Activated CD4-positive, alpha-beta memory T cell treated with anti-CD3 and anti-CD28 coated beads for 36 hours (primary cell): Measurements from ENCODE around the gene ANKRD12. TPM values are rescaled to one million over a fixed set of nuclear protein-coding genes. Genes with fewer than 3 reads are reported as not detected.
A peak's percentile ranks its signal among the peaks of the same experiment; 100 is the strongest.

Source experiments
- CTCF ChIA-PET: fragments of 350-600 bp; sonication (Branson Sonifier 250); formaldehyde crosslinking; loops from one replicate; lab custom pipeline; 2021; ENCODE audit warnings: antibody characterized with exemption, inconsistent platforms; lab: Charles Lee
- POLR2A ChIA-PET: fragments of 350-600 bp; sonication (Branson Sonifier 250); formaldehyde crosslinking; loops from one replicate; lab custom pipeline; 2021; ENCODE audit warnings: antibody characterized with exemption; lab: Charles Lee
- DNase-seq: peaks from one replicate; pipeline ENCODE4 v3.0.0-alpha.2; 2020
- H3K27ac Mint-ChIP-seq: one replicate; pipeline ENCODE4 v1.8.0; 2021; ENCODE audit warnings: mixed read lengths
- H3K27me3 Mint-ChIP-seq: one replicate; pipeline ENCODE4 v1.8.0; 2021; ENCODE audit warnings: mixed read lengths
- H3K36me3 Mint-ChIP-seq: one replicate; pipeline ENCODE4 v1.8.0; 2021; ENCODE audit warnings: mixed read lengths
- H3K4me1 Mint-ChIP-seq: one replicate; pipeline ENCODE4 v1.8.0; 2021; ENCODE audit warnings: low read depth, mixed read lengths
- H3K4me3 Mint-ChIP-seq: one replicate; pipeline ENCODE4 v1.8.0; 2021; ENCODE audit warnings: mild to moderate bottlenecking, mixed read lengths
- H3K9me3 Mint-ChIP-seq: one replicate; pipeline ENCODE4 v1.8.0; 2021; ENCODE audit warnings: mixed read lengths
- intact Hi-C: fragments of 100-400 bp; cut with micrococcal nuclease; formaldehyde crosslinking; loops from one replicate; pipeline ENCODE4 v1.15.1; 2023
- total RNA-seq, 2 experiments: library from RNA; stranded (reverse); gene quantifications; one replicate each; pipeline ENCODE4 v1.2.3, GENCODE V29; 2021

The ANKRD12 gene
- total RNA-seq, 2 experiments from 2014 or later, result 77.8 to 83.9 TPM

- ChIA-PET POLR2A (interaction anchor here (0.9 to 8.3 kb wide), 9 partner anchors 8 to 149 kb away, joined by 3 to 149 read pairs (median 27); partner anchors contain the start of genes ANKRD12 and NDUFV2), CTCF (interaction anchor here (0.7 to 3.8 kb wide), 4 partner anchors 13 to 84 kb away, joined by 3 to 22 read pairs (median 3); no protein-coding TSS in a partner anchor)
- Mint-ChIP-seq H3K36me3 (peaks cover 6% of the 10 kb centered on the region), H3K4me3 (peak overlapping the region; percentile 68), H3K9me3 (no peaks in the 10 kb centered on the region), H3K4me1 (peaks cover 68% of the 10 kb centered on the region), H3K27ac (peak overlapping the region; percentile 100), H3K27me3 (no peaks in the 10 kb centered on the region)
- intact Hi-C loops, result loop anchor here (1.0 to 10.0 kb wide), 3 partner anchors 22 to 819 kb away; partner anchors contain the start of genes ANKRD12 and VAPA
- DNase-seq, result peak; percentile 87
These were observed 41.1 kb upstream of the ANKRD12 start for GRCh38 chr18:9095297-9096006.

DNA sequence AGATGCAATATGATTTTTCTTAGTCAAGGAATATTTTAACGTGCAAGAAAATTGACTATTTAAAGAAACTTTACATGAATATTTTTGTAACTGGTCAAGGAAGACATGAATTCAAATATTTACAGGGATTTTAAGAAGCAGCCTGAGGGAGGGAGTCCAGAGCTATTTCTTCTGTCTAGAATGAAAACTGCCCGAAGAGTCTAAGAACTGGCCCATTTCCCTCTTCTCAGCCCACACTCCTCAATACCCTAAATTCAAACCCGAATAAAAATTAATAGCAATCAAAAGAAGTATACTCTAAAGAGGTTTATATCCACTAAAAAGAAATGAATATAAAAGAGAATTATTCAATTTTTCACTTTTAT is 40.6 kb upstream of the ANKRD12 start:
- Mint-ChIP-seq H3K4me1 (peaks cover 67% of the 10 kb centered on the region), H3K27ac (peak overlapping the region; percentile 100), H3K36me3 (peaks cover under 1% of the 10 kb centered on the region), H3K9me3 (no peaks in the 10 kb centered on the region), H3K27me3 (no peaks in the 10 kb centered on the region), H3K4me3 (peak overlapping the region; percentile 68)
- POLR2A ChIA-PET, result interaction anchor here (0.9 to 8.3 kb wide), 6 partner anchors 8 to 41 kb away, joined by 5 to 149 read pairs (median 31); partner anchors contain the start of genes ANKRD12 and NDUFV2
- no peak for DNase-seq
- intact Hi-C loops, result loop anchor here (10.0 kb wide), 1 partner anchor 819 kb away; the partner anchor contains the start of gene VAPA
- CTCF ChIA-PET, result interaction anchor here (0.7 to 3.8 kb wide), 3 partner anchors 13 to 84 kb away, joined by 3 to 22 read pairs (median 3); no protein-coding TSS in a partner anchor

DNA sequence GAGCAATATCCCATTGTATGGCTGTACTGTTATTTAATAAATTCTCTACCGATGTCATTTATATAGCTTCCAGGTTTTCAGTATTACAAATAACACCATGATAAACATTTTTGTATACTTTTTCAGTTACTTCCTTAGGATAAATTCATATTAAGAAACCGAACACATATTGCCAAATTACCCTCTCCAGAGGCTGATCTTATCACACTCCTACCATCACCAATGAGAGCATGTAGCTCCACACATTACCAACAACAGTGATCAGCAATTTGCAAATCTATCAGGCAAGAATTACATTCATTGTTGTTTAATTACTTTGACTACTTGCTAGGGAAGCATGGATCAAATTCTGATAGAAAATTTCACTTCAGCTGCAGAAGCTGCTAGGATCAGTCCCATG is 39.9 kb upstream of the ANKRD12 start:
- intact Hi-C loops, result loop anchor here (10.0 kb wide), 1 partner anchor 818 kb away; the partner anchor contains the start of gene VAPA
- H3K4me1 Mint-ChIP-seq, result peaks cover 65% of the 10 kb centered on the region
- H3K4me3 Mint-ChIP-seq, result no peak overlapping the region
- peaks cover 1% of the 10 kb centered on the region for H3K36me3 Mint-ChIP-seq
- POLR2A ChIA-PET, result interaction anchor here (1.3 to 8.3 kb wide), 7 partner anchors 7 to 40 kb away, joined by 5 to 149 read pairs (median 27); partner anchors contain the start of genes ANKRD12 and NDUFV2
- DNase-seq, result no peak
- no peaks in the 10 kb centered on the region for H3K27me3 Mint-ChIP-seq
- CTCF ChIA-PET, result interaction anchor here (1.1 to 3.8 kb wide), 3 partner anchors 14 to 42 kb away, joined by 3 to 22 read pairs (median 4); no protein-coding TSS in a partner anchor
- no peaks in the 10 kb centered on the region for H3K9me3 Mint-ChIP-seq
- peak overlapping the region; percentile 91 for H3K27ac Mint-ChIP-seq

DNA sequence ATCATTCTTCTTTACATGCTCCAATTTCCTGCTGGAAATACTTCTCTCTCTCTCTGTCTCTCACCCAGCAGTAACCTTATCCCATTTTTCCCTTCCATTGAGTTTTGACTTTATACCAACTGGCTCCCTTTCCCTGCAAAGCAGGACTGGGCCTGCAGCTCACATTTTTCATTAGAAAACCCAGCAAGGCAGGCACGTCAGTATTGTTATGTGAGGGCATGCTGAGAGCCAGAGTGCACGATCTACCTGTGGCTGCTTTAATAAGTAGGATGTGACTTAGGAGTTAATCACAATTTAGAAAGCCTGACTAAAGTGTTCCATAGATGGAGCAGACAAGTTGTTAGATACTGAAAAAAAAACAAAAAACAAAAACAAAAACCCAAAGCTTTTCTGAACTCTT is 39.2 kb upstream of the ANKRD12 start:
- peak; percentile 46 for DNase-seq
- intact Hi-C loops, result loop anchor here (10.0 kb wide), 1 partner anchor 817 kb away; the partner anchor contains the start of gene VAPA
- Mint-ChIP-seq H3K27ac (peak overlapping the region; percentile 91), H3K4me3 (peak overlapping the region; percentile 40), H3K27me3 (no peaks in the 10 kb centered on the region), H3K9me3 (no peaks in the 10 kb centered on the region), H3K4me1 (peaks cover 62% of the 10 kb centered on the region), H3K36me3 (peaks cover 3% of the 10 kb centered on the region)
- POLR2A ChIA-PET, result interaction anchor here (0.8 to 8.3 kb wide), 9 partner anchors 9 to 47 kb away, joined by 3 to 149 read pairs (median 5); no protein-coding TSS in a partner anchor
- CTCF ChIA-PET, result interaction anchor here (1.5 to 3.8 kb wide), 2 partner anchors 15 to 41 kb away, joined by 4 to 22 read pairs; no protein-coding TSS in a partner anchor

GRCh38 chr18:9100796-9101195 is 35.8 kb upstream of the ANKRD12 start:
- H3K4me1 Mint-ChIP-seq, result peaks cover 35% of the 10 kb centered on the region
- no peak overlapping the region for H3K27ac Mint-ChIP-seq
- H3K36me3 Mint-ChIP-seq, result peaks cover 35% of the 10 kb centered on the region
- no peaks in the 10 kb centered on the region for H3K9me3 Mint-ChIP-seq
- DNase-seq, result no peak
- no peak overlapping the region for H3K4me3 Mint-ChIP-seq
- POLR2A ChIA-PET, result interaction anchor here (1.8 to 8.0 kb wide), 5 partner anchors 8 to 40 kb away, joined by 6 to 178 read pairs (median 109); partner anchors contain the start of gene ANKRD12
- CTCF ChIA-PET, result no interaction called here
- intact Hi-C loops, result no loop called here
- no peaks in the 10 kb centered on the region for H3K27me3 Mint-ChIP-seq

DNA sequence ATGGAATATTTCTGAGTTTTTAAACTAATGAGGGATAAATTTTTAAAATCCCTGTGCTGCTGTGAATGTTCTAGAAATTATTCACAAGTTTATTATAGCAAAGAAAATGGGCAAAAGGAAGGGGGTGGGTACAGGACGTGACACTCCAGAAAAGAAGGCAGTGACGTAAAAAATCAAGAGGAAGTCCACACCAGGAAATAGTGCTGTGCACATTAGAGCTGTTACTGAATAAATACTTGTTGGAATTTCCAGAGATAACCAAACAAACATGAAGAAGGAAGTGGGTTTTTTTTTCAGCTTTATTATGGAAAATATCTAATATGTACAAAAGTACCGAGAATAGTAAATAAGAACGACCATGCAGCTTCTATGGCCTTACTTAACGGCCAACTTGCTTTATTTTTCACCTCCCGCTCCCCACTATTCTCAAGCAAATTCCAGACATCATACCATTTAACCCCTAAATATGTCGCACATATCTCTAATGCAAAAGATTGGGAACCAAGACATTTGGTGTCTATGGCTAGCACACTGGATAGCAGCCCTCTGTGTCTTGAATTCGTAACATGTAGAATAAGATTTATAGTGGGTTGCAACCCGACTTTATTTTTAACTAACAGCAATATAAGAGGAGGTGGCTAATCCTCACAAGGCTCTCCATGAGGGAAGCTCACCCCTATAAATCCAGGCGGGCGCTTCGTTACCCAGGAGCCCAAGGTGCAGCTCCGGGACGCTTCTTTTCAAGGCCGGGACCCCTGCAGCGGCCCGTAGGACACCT is 34.7 kb upstream of the ANKRD12 start:
- Mint-ChIP-seq H3K27me3 (no peaks in the 10 kb centered on the region), H3K9me3 (no peaks in the 10 kb centered on the region), H3K36me3 (peaks cover 46% of the 10 kb centered on the region), H3K27ac (peak overlapping the region; percentile 95), H3K4me3 (peak overlapping the region; percentile 90), H3K4me1 (peaks cover 39% of the 10 kb centered on the region)
- CTCF ChIA-PET, result interaction anchor here (0.8 to 4.7 kb wide), 6 partner anchors 11 to 46 kb away, joined by 3 to 28 read pairs (median 6); no protein-coding TSS in a partner anchor
- no peak for DNase-seq
- POLR2A ChIA-PET, result interaction anchor here (0.7 to 8.0 kb wide), 9 partner anchors 9 to 87 kb away, joined by 3 to 178 read pairs (median 9); partner anchors contain the start of gene ANKRD12
- intact Hi-C loops, result loop anchor here (1.0 to 2.0 kb wide), 5 partner anchors 11 to 34 kb away; partner anchors contain the start of gene ANKRD12

GRCh38 chr18:9102508-9103375 is 33.8 kb upstream of the ANKRD12 start, which contains the start of gene NDUFV2:
Gene NDUFV2, plus strand, starts transcription at chr18:9102699. Its CDS starts 45 bp downstream, at chr18:9102744.
- H3K36me3 Mint-ChIP-seq, result peaks cover 54% of the 10 kb centered on the region
- DNase-seq, result peak; percentile 99
- no peaks in the 10 kb centered on the region for H3K27me3 Mint-ChIP-seq
- no peaks in the 10 kb centered on the region for H3K9me3 Mint-ChIP-seq
- intact Hi-C loops, result loop anchor here (1.0 to 2.0 kb wide), 5 partner anchors 11 to 34 kb away; partner anchors contain the start of gene ANKRD12
- H3K4me3 Mint-ChIP-seq, result peak within 1 kb of the TSS; percentile 90
- CTCF ChIA-PET, result interaction anchor here (1.0 to 4.7 kb wide), 10 partner anchors 12 to 45 kb away, joined by 4 to 28 read pairs (median 6); partner anchors contain the start of gene ANKRD12
- peak within 1 kb of the TSS; percentile 95 for H3K27ac Mint-ChIP-seq
- H3K4me1 Mint-ChIP-seq, result peaks cover 39% of the 10 kb centered on the region
- POLR2A ChIA-PET, result interaction anchor here (0.6 to 8.0 kb wide), 11 partner anchors 8 to 403 kb away, joined by 3 to 178 read pairs (median 6); partner anchors contain the start of gene ANKRD12

- H3K9me3 Mint-ChIP-seq, result no peaks in the 10 kb centered on the region
- no peak for DNase-seq
- intact Hi-C loops, result loop anchor here (2.0 kb wide), 1 partner anchor 21 kb away; no protein-coding TSS in a partner anchor
- peak overlapping the region; percentile 95 for H3K27ac Mint-ChIP-seq
- ChIA-PET CTCF (interaction anchor here (1.0 to 4.7 kb wide), 7 partner anchors 13 to 39 kb away, joined by 4 to 28 read pairs (median 9); partner anchors contain the start of gene ANKRD12), POLR2A (interaction anchor here (0.6 to 8.0 kb wide), 9 partner anchors 11 to 404 kb away, joined by 3 to 178 read pairs (median 9); partner anchors contain the start of gene ANKRD12)
- H3K4me1 Mint-ChIP-seq, result peaks cover 40% of the 10 kb centered on the region
- H3K4me3 Mint-ChIP-seq, result peak overlapping the region; percentile 90
- peaks cover 58% of the 10 kb centered on the region for H3K36me3 Mint-ChIP-seq
- H3K27me3 Mint-ChIP-seq, result no peaks in the 10 kb centered on the region
These were observed 33.2 kb upstream of the ANKRD12 start for GRCh38 chr18:9103376-9103873.

DNA sequence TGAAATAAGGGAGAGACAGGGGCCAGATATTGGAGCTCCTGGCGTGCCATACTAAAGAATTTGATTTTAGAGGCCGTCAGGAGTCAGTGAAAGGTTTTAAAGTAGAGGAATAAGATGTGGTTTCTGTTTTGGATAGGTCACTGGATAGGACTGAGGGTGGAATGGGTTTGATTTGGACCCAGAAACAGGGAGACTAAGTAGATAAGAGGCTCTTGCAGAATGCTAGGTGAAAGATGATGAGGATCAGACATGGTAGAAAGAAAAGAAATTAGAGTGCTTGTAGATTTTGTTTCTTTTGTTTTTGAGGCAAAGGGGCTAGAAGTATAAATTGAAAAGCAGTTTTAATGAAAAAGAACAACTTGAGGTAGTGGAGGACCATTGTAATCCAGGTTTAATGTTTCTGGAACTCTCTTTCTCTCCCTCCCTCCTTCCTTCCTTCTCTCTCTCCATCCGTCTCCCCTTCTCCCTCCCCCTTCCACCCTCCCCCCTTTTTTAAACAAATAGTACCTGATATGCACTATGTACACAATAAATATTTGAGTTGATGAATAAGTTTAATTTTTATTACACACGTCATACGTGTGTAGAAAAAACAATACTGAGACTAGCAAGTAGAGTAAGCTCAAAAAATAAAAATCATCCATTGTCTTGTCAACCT is 32.2 kb upstream of the ANKRD12 start:
- H3K27ac Mint-ChIP-seq, result peak overlapping the region; percentile 95
- H3K9me3 Mint-ChIP-seq, result no peaks in the 10 kb centered on the region
- ChIA-PET CTCF (interaction anchor here (0.6 to 4.7 kb wide), 8 partner anchors 12 to 43 kb away, joined by 3 to 28 read pairs (median 7); partner anchors contain the start of gene ANKRD12), POLR2A (interaction anchor here (1.0 to 8.0 kb wide), 10 partner anchors 12 to 43 kb away, joined by 3 to 178 read pairs (median 10); partner anchors contain the start of gene ANKRD12)
- H3K4me1 Mint-ChIP-seq, result peaks cover 48% of the 10 kb centered on the region
- H3K36me3 Mint-ChIP-seq, result peaks cover 65% of the 10 kb centered on the region
- peak overlapping the region; percentile 90 for H3K4me3 Mint-ChIP-seq
- intact Hi-C loops, result no loop called here
- no peaks in the 10 kb centered on the region for H3K27me3 Mint-ChIP-seq
- no peak for DNase-seq
